Putamen (tissue), 1 donor: ENCODE data around the gene FBN2.
A peak's percentile ranks its signal among the peaks of the same experiment; 100 is the strongest.

Source experiments
- DNase-seq: peaks from one replicate; pipeline ENCODE4 v3.0.0-alpha.2; 2016; ENCODE audit warnings: low spot score

The FBN2 gene

GRCh38 chr5:128253161-128253560 lies 284.9 kb downstream of the FBN2 start:
- DNase-seq, result no peak

- no peak for DNase-seq
Observed at GRCh38 chr5:128252756-128253155, 285.3 kb downstream of the FBN2 start.

DNA sequence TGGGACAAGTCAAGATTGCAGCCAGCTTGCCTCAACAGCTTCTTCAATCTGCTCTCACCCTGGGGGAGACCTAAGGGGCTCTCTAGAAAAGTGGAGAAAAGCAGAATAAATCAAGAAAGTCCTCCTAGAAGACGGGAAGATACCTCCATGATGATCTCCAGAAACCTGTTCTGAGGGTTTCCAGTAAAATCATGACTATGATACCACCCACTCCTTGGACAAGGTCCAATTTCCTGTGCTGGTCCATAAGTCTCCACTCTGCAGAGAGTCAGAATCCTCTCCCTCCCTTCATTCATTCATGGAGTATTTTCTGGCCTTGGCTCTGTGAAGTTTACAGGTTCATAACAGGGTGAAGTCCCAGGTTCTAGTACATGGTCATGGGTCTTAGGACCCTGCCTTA lies 285.8 kb downstream of the FBN2 start:
- DNase-seq, result no peak

DNA sequence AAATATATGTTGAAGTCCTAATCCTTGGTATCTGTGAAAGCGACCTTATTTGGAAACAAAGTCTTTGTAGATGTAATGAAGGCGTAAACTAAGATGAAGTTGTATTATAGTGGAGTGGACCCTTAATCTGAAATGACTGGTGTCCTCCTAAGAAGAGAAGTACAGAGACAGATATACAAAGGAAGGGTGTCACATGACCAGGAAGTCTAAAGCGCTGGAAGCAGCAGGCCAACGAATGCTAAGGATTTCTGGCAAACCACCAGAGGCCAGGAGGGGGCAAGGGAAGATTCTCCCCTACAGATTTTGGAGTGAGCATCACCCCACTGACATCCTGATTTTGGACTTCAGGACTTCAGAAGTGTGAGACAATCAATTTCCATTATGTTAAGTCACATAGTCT lies 292.1 kb downstream of the FBN2 start:
- DNase-seq, result no peak

GRCh38 chr5:128243958-128244582 lies 294.0 kb downstream of the FBN2 start:
- DNase-seq, result no peak

GRCh38 chr5:128241051-128241695 lies 296.9 kb downstream of the FBN2 start:
- DNase-seq, result no peak

- no peak for DNase-seq
Observed at GRCh38 chr5:128237546-128237945, 300.5 kb downstream of the FBN2 start.

DNA sequence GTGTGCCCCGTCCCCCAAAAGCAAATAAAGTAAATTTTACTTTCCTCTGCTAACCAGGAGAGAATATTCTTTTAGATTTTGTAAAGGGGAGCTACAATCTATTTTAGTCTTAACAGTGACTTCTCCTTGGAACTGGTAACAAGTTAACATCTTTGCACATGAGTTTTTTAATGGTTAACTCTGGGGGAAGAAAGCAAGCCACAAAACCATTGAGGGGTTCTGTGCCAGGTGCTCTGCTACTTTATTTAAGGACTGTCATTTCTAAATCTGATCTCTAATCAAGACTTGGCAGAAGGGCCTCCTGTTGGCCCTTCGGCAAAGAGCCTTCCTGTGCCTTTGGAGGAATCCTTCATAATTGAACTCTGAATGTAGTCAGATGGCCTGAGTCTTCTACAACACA lies 301.0 kb downstream of the FBN2 start:
- DNase-seq, result no peak

DNA sequence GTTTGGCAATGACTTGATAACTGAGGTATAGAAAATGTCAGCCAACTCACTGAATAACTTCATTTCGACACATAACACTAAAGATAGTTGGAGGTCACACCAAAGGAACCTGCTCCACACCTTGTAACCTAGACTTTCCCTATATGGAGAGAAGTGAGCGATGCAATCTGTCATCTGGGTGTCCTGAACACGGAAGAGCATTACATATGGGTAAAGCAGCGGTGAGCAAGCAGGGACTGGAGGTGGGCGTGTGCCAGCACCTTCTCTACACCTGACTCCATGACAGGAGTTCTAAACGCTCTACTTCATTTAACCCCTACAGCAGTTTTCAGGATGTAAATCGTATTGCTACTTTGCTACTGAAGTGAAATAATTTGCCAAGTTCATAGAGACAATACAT lies 301.7 kb downstream of the FBN2 start:
- no peak for DNase-seq

DNA sequence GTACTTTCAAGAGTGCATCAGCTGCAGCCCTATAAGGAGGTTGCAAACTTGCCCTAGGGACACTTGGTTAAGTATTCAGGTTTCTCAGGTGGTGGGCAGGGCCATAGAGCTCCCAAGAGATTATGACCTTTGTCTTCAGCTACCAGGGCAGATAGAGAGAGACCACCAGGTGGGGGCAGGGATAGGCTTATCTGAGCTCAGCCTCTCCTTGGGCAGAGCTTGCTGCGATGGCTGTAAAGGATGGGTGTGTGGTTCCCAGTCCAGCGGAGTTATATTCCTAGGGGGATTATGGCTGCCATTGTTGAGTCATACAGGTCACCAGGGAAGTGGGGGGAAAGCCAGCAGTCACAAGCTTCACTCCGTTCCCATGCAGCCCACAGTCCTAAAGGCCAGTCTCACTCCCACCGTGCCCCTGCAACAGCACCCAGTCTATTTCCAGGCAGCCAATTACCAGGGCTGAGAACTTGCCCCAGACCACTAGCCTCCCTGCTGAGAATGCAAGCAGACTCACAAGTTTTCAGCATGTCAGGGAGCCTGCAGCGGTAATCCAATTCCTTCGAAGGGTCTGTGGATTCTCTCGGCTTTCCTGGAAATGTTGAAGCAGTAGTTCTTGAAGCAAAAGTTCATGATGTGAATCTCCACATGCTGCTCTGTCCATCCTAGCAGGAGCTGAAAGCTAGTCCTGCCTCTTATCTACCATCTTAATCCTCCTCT lies 303.0 kb downstream of the FBN2 start:
- no peak for DNase-seq

GRCh38 chr5:128228521-128228920 lies 309.5 kb downstream of the FBN2 start:
- no peak for DNase-seq

DNA sequence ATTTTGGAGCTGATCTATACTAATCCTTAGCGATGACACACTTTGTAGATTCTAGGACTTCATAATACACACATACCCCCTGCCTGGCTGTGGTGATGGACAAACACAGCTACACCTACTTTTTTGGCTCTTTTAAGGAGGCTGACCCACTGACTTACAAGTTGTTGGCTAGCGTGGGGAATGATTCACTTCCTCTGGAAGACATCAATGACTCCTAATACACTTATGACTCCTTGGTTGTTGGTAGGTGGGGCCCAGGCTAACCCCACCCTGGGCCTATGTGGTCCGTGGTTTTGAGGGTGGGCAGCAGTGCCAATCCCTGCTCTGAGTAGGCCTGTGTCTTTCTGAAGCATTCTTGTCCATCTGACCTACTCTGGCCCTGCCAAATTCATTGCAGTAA lies 310.0 kb downstream of the FBN2 start:
- no peak for DNase-seq

GRCh38 chr5:128225245-128226030 lies 312.6 kb downstream of the FBN2 start:
- DNase-seq, result no peak

DNA sequence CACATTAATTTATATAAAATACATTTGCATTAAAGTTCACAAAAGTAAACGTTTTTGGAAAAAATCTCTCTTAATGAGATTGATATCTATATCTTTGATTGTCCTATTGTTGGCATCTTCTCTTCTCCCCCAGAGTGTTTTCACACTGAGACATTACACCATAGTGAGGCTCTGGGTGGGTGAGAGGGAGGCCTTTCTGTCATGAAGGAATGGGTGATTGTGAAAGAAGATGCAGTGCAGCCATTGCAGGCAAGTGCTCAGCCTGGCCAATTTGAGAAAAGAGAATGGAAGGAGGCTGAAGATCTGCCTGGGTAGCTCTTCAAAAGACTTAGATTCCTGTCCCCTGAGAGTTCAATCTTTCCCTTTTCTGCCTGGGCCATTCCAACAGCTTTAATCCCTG lies 313.7 kb downstream of the FBN2 start:
- no peak for DNase-seq

DNA sequence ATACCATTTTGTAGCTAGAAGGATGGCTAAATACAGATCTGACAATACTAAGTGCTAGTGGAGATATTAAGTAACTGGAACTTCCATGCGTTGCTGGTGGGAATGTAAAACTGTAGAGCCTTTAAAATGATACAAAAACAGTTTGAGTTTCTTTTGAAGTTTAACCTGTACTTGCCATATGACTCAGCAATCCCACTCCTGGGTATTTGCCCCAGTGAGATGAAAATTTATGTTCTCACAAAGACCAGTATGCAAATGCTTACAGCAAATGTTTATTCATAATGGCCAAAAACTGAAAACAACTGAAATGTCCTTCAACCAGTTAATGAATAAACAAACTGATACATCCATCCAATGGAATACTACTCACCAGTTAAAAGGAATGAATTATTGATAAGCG lies 317.2 kb downstream of the FBN2 start:
- no peak for DNase-seq

DNA sequence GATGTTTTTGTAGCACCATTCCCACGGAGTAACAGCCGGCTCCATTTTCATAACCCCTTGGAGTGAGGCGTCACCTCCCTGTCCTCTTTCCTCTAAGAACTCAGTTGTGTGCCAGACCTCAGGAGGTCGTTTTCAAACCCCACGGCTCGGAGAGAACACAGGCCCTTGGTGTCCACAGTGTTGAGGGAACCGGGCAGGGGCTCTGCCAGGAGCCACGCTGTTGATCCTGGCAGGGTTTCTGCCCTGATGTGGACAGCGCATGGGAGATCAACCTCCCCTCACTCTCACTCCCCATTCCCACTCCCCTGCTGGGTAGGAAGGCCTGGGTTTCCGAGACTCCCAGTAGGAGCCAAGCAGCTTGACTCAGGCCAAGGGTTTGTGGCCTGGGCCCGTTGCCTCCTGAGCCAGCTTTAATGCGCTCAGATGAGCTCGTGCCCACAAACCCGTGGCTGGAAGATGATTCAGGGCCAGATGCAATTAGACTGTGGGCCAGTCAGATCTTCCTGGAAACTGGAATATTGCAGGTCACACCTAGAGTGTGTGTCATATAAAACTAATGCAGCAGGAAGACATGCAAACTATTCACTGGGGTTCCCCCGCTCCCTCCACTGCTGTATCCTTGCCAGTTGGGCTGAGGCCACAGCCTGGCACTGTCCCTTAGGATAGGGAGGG lies 321.0 kb downstream of the FBN2 start:
- DNase-seq, result no peak

- DNase-seq, result no peak
Observed at GRCh38 chr5:128216285-128216684, 321.8 kb downstream of the FBN2 start.

DNA sequence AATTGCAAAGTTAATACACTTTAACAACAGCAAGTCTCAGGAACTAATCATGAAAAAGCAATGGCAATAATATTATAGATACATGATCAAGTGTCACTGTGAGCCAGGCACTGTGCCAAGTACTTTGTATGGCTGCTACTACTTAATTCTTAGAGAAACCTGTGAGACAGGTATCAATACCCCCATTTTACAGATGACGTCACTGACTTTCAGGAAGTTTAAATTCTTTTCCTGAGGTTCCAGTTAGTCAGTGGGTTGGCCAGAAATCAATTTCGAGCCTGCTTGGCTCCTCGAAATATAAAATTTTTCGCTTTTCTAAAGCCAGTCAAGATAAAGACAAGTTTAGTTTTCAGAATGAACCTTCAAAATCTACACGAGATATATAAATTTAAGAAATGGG lies 324.2 kb downstream of the FBN2 start:
- no peak for DNase-seq

GRCh38 chr5:128213340-128213739 lies 324.7 kb downstream of the FBN2 start:
- DNase-seq, result peak; percentile 65

DNA sequence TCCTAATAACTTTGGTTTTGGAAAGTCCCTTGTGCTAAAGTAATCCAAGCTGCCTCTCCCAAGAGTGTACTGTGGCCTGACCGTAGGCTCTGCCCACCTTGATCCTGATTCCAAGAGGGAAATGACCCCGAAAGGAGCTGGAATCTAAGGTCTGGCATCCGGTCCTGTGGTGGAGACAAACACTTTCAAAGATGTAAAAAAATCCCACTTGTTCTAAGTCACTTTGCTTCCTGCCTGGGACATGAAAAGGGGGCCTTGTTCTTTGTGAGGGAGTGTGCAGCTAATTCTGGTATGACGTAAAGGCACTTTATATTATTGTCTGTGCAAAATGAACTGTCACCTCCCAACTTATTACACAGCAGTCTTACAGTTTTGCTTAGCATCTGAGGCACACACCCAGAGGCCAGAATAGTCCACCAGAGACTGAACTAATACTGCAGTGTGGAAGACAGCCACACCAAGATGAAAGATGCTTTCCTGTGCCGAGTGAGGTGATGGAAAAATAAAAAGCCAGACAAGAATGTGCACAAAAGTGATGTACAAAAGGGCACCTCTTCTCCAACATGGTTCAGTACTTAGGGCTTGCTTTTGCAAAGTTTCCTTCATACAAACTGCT lies 325.7 kb downstream of the FBN2 start:
- no peak for DNase-seq

GRCh38 chr5:128208436-128208835 lies 329.6 kb downstream of the FBN2 start:
- DNase-seq, result no peak
